ENCODE results near the gene EIF3M.

DNA sequence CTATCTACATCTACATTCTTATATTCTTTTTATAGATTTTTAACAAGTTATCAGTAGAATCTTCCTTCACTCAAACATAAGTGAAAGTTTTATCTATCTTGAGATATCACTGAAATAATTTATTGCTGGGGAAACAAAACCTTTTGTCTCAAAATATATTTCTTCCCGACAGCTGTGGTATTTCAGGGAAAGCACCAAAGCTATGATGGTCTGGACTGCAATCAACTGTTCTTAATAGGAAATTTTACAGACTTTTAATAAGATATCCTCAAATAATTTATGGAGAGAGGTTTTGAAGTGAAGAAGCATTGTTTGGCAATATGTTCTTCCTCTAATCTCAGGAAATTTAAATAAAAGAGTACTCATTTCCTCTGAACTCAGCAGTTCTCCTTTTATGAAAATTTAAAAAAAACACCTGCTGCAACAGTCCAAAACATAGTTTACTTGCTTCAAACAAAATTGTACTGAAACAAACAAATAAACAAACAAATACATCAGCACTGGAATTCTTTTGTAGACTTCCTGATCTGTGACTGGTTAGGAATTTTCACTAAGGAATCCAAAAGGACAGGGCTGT lies 33.9 kb upstream of the EIF3M start:
- TF ChIP-seq POLR2A (IDR thresholded peaks at IDR 0.05), result no peak
- no peak for TF ChIP-seq EP300 (IDR thresholded peaks at IDR 0.05)
- TF ChIP-seq, protein P1, sequence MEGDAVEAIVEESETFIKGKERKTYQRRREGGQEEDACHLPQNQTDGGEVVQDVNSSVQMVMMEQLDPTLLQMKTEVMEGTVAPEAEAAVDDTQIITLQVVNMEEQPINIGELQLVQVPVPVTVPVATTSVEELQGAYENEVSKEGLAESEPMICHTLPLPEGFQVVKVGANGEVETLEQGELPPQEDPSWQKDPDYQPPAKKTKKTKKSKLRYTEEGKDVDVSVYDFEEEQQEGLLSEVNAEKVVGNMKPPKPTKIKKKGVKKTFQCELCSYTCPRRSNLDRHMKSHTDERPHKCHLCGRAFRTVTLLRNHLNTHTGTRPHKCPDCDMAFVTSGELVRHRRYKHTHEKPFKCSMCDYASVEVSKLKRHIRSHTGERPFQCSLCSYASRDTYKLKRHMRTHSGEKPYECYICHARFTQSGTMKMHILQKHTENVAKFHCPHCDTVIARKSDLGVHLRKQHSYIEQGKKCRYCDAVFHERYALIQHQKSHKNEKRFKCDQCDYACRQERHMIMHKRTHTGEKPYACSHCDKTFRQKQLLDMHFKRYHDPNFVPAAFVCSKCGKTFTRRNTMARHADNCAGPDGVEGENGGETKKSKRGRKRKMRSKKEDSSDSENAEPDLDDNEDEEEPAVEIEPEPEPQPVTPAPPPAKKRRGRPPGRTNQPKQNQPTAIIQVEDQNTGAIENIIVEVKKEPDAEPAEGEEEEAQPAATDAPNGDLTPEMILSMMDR (IDR thresholded peaks at IDR 0.05), result no peak
- TF ChIP-seq POLR2AphosphoS5 (IDR thresholded peaks at IDR 0.05), result no peak
